Keratinocyte (primary cell): ENCODE results near the gene CAPZB. TPM values are rescaled to one million over a fixed set of nuclear protein-coding genes. Genes with fewer than 3 reads are reported as not detected.

Source experiments
- DNase-seq: peaks from one replicate; pipeline ENCODE4 v3.0.0-alpha.2; 2011; ENCODE audit warnings: low read depth, missing footprints, low spot score
- FAIRE-seq: peaks from 2 replicates; lab custom pipeline; 2011; peaks lifted over from hg19 to GRCh38; lab: Jason Lieb, UNC
- H2AFZ ChIP-seq: 2 replicates; pipeline ENCODE4 v1.6.0; 2012; ENCODE audit warnings: low read length, control low read depth, inconsistent platforms; ENCODE audit not compliant: control insufficient read depth
- H3K27ac ChIP-seq: 2 replicates; pipeline ENCODE4 v1.5.1; 2011; ENCODE audit warnings: low read length; ENCODE audit not compliant: control insufficient read depth, insufficient read depth
- H3K27me3 ChIP-seq: 3 replicates; pipeline ENCODE4 v1.6.0; 2011; ENCODE audit warnings: low read length; ENCODE audit not compliant: control insufficient read depth, insufficient read depth; ENCODE audit errors: extremely low read depth
- H3K36me3 ChIP-seq, 2 experiments: 2 replicates in 1 of 2; 3 replicates in 1 of 2; pipeline ENCODE4 v1.5.1; 2011; ENCODE audit warnings: low read length in 2 of 2, mild to moderate bottlenecking in 1 of 2; ENCODE audit not compliant: control insufficient read depth in 2 of 2, insufficient read depth in 2 of 2; ENCODE audit errors: extremely low read depth in 1 of 2
- H3K4me1 ChIP-seq: 3 replicates; pipeline ENCODE4 v1.5.1; 2011; ENCODE audit warnings: low read length; ENCODE audit not compliant: control insufficient read depth, insufficient read depth; ENCODE audit errors: extremely low read depth
- H3K4me2 ChIP-seq: 3 replicates; pipeline ENCODE4 v1.6.0; 2011; ENCODE audit warnings: low read depth, low read length; ENCODE audit not compliant: control insufficient read depth, insufficient read depth; ENCODE audit errors: extremely low read depth
- H3K4me3 ChIP-seq, 3 experiments: fragments of 200-600 bp in 1 of 3; sonication (generic) in 1 of 3; 2 replicates in 2 of 3; 3 replicates in 1 of 3; pipeline ENCODE4 v1.5.1; 2011 to 2016; ENCODE audit warnings: low read length in 3 of 3, mild to moderate bottlenecking in 3 of 3, control low read depth in 2 of 3, inconsistent platforms in 1 of 3, low read depth in 1 of 3, mixed read lengths in 1 of 3, mixed run types in 1 of 3, moderate library complexity in 1 of 3; ENCODE audit not compliant: control insufficient read depth in 2 of 3, insufficient read depth in 2 of 3; ENCODE audit errors: extremely low read depth in 1 of 3
- H3K79me2 ChIP-seq: 2 replicates; pipeline ENCODE4 v1.6.0; 2012; ENCODE audit warnings: low read length; ENCODE audit not compliant: control insufficient read depth, insufficient read depth
- H3K9ac ChIP-seq: 3 replicates; pipeline ENCODE4 v1.6.0; 2011; ENCODE audit warnings: low read length; ENCODE audit not compliant: control insufficient read depth, insufficient read depth; ENCODE audit errors: extremely low read depth
- H3K9me1 ChIP-seq: 3 replicates; pipeline ENCODE4 v1.6.0; 2011; ENCODE audit warnings: low read length; ENCODE audit not compliant: control insufficient read depth, insufficient read depth; ENCODE audit errors: extremely low read depth
- H3K9me3 ChIP-seq: 2 replicates; pipeline ENCODE4 v1.5.1; 2012; ENCODE audit warnings: low read depth, low read length; ENCODE audit not compliant: control insufficient read depth
- H4K20me1 ChIP-seq: 3 replicates; pipeline ENCODE4 v1.6.0; 2011; ENCODE audit warnings: low read length; ENCODE audit not compliant: control insufficient read depth, insufficient read depth; ENCODE audit errors: extremely low read depth
- CTCF ChIP-seq, 3 experiments: IDR thresholded peaks in 1 of 3; conservative IDR thresholded peaks in 1 of 3; optimal IDR thresholded peaks in 1 of 3; 2 replicates in 2 of 3; 3 replicates in 1 of 3; pipeline versions ENCODE3 to v1.5.1; 2011; ENCODE audit warnings: low read length in 3 of 3, mild to moderate bottlenecking in 3 of 3, moderate library complexity in 2 of 3, control low read depth in 1 of 3, inconsistent platforms in 1 of 3; ENCODE audit not compliant: insufficient read depth in 2 of 3; ENCODE audit errors: extremely low read depth in 1 of 3
- EZH2 ChIP-seq: IDR thresholded peaks from one replicate; pipeline ENCODE4 v1.6.1; 2012; ENCODE audit warnings: inconsistent platforms, mild to moderate bottlenecking, low read length, moderate library complexity
- dilution Hi-C: fragments of 300-500 bp; cut with MboI; formaldehyde crosslinking; loops from one replicate; pipeline ENCODE4 v1.7.0; 2020; ENCODE audit warnings: low sequenced_read_pairs; ENCODE audit not compliant: extremely low pct_ligation_motif_present
- polyA plus RNA-seq, 5 experiments: library from polyadenylated mRNA; depleted of rRNA in 3 of 5; stranded (reverse) in 3 of 5; stranded (forward) in 1 of 5; unstranded in 1 of 5; fragments of >200 nt; gene quantifications; 1 replicate in 1 of 5; 2 replicates in 3 of 5; 3 replicates in 1 of 5; pipeline versions ENCODE4 v1.2.1 to v1.2.3, GENCODE V29; 2011 to 2012; ENCODE audit warnings: missing spikeins in 2 of 5, low read depth in 1 of 5, low replicate concordance in 1 of 5

CAPZB gene
- polyA plus RNA-seq, 1 donor (not counting 4 experiments of a cell fraction or from before 2014, with no cell fraction given): 193 TPM

GRCh38 chr1:19405761-19406487, 79.4 kb downstream of the CAPZB start:
- FAIRE-seq (no peak), DNase-seq (no peak)
- Histone ChIP-seq H3K4me2 (no peak overlapping the region), H3K9me1 (peaks cover 2% of the 10 kb centered on the region), H3K9ac (no peak overlapping the region), H3K4me1 (no peaks in the 10 kb centered on the region), H3K27ac (no peak overlapping the region), H3K36me3 (peaks cover 10 to 17% of the 10 kb centered on the region in 2 experiments), H3K4me3 (no peak overlapping the region), H2AFZ (no peak overlapping the region), H3K79me2 (peaks cover 79% of the 10 kb centered on the region), H3K9me3 (no peaks in the 10 kb centered on the region), H3K27me3 (no peaks in the 10 kb centered on the region), H4K20me1 (peaks cover 16% of the 10 kb centered on the region)
- dilution Hi-C loops: no loop called here
- TF ChIP-seq EZH2 (no peak), CTCF (optimal IDR thresholded peaks at IDR 0.05 in 1 of 3, IDR thresholded peaks at IDR 0.05 in 1 of 3, conservative IDR thresholded peaks at IDR 0.05 in 1 of 3; ENCODE audit: extremely low read depth in 1 of 3, insufficient read depth in 2 of 3, low read length in 3 of 3) (no peak)

GRCh38 chr1:19405195-19405760, 80.1 kb downstream of the CAPZB start:
- Histone ChIP-seq H3K27me3 (no peaks in the 10 kb centered on the region), H3K4me1 (no peaks in the 10 kb centered on the region), H3K27ac (no peak overlapping the region), H3K4me3 (no peak overlapping the region), H3K4me2 (no peak overlapping the region), H2AFZ (no peak overlapping the region), H3K36me3 (peaks cover 10 to 19% of the 10 kb centered on the region in 2 experiments), H3K9me3 (no peaks in the 10 kb centered on the region), H3K79me2 (peaks cover 78% of the 10 kb centered on the region), H4K20me1 (peaks cover 16% of the 10 kb centered on the region), H3K9ac (no peak overlapping the region), H3K9me1 (peaks cover 2% of the 10 kb centered on the region)
- FAIRE-seq (no peak), DNase-seq (no peak)
- dilution Hi-C loops: no loop called here
- TF ChIP-seq CTCF (optimal IDR thresholded peaks at IDR 0.05 in 1 of 3, IDR thresholded peaks at IDR 0.05 in 1 of 3, conservative IDR thresholded peaks at IDR 0.05 in 1 of 3; ENCODE audit: extremely low read depth in 1 of 3, insufficient read depth in 2 of 3, low read length in 3 of 3) (no peak), EZH2 (no peak)
